IPS-20b (cell line): ENCODE measurements around the gene TMPRSS13.
"Not testable (repeated sequence)": the region's sequence is repeated elsewhere in the genome, so short reads cannot be mapped to it uniquely, and the experiment has no call there.

Source experiments
- H3K27ac ChIP-seq: one replicate; pipeline ENCODE4 v1.5.1; 2013; ENCODE audit warnings: low read length
- H3K27me3 ChIP-seq: 2 replicates; pipeline ENCODE4 v1.6.1; 2013; ENCODE audit warnings: mild to moderate bottlenecking, low read length, inconsistent platforms; ENCODE audit not compliant: insufficient read depth
- H3K36me3 ChIP-seq: 2 replicates; pipeline ENCODE4 v1.6.1; 2013; ENCODE audit warnings: low read depth, mild to moderate bottlenecking, inconsistent platforms, low read length, moderate library complexity; ENCODE audit not compliant: insufficient read depth
- H3K4me1 ChIP-seq: 2 replicates; pipeline ENCODE4 v1.6.1; 2013; ENCODE audit warnings: mild to moderate bottlenecking, control low read depth, inconsistent platforms, low read length, moderate library complexity; ENCODE audit not compliant: insufficient read depth
- H3K4me3 ChIP-seq: 2 replicates; pipeline ENCODE4 v1.5.1; 2013; ENCODE audit warnings: mild to moderate bottlenecking, low read length, inconsistent platforms
- H3K9ac ChIP-seq: 2 replicates; pipeline ENCODE4 v1.6.1; 2013; ENCODE audit warnings: low read depth, mild to moderate bottlenecking, inconsistent platforms, low read length, moderate library complexity
- H3K9me3 ChIP-seq: 2 replicates; pipeline ENCODE4 v1.6.1; 2013; ENCODE audit warnings: mild to moderate bottlenecking, low read depth, low read length, inconsistent platforms; ENCODE audit not compliant: insufficient read depth

The TMPRSS13 gene

DNA sequence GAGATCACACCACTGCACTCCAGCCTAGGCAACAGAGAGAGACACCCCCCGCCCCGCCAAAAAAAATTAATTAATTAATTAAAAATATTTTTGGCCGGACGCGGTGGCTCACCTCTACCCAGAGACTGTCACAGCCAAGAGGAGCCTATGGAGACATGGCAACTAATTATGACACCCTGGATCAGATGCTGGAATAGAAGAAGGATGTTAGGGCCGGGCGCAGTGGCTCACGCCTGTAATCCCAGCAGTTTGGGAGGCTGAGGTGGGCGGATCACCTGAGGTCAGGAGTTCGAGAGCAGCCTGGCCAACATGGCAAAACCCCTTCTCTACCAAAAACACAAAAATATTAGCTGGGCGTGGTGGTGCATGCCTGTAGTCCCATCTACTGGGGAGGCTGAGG lies 19.3 kb upstream of the TMPRSS13 start:
- H3K4me1 ChIP-seq, H3K9me3 ChIP-seq, H3K9ac ChIP-seq, H3K27ac ChIP-seq, H3K36me3 ChIP-seq, H3K27me3 ChIP-seq, H3K4me3 ChIP-seq: not testable (repeated sequence)

GRCh38 chr11:117947751-117948150 lies 18.5 kb upstream of the TMPRSS13 start:
- not testable (repeated sequence) for H3K9ac ChIP-seq, H3K36me3 ChIP-seq, H3K27me3 ChIP-seq, H3K9me3 ChIP-seq, H3K27ac ChIP-seq, H3K4me3 ChIP-seq, H3K4me1 ChIP-seq

DNA sequence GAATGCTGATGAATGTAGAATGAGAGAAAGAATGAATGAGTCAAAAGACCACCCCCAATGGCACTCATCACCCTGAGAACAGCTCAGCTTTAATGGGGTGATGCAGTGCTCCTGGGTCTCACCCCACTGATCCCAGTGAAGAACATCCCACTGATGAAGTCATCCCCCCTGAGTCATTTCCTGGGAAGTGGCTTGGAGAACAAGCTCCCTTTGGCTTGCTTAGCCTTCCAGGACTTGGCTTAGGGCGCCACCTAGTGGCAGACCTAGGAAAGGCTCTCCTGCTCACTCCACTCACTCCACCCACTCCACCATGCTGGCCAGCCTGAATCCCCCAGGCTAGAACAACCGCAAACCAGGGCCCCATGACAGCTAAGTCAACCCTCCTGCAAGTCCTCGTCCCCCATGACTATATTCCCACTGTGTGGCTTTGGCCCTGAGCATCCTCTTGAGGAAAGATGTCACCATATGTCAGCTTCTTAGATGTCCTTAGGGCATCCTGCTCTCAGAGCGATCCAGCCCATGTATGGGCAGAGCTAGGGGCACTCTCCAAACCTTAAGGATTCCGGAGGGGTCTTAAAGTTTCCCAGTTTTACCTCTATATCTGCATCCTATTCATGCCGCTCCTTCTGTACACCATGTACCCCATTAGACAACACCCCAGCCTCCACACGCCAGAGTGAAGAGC lies 17.8 kb upstream of the TMPRSS13 start:
- H3K9ac ChIP-seq: no peak overlapping the region
- no peaks in the 10 kb centered on the region for H3K27me3 ChIP-seq
- H3K36me3 ChIP-seq: no peaks in the 10 kb centered on the region
- H3K27ac ChIP-seq: no peak overlapping the region
- peaks cover 6% of the 10 kb centered on the region; the same call in 1 of the 2 replicates for H3K9me3 ChIP-seq
- no peak overlapping the region for H3K4me3 ChIP-seq
- H3K4me1 ChIP-seq: no peaks in the 10 kb centered on the region

- H3K4me3 ChIP-seq: no peak overlapping the region
- H3K9ac ChIP-seq: no peak overlapping the region
- no peaks in the 10 kb centered on the region for H3K36me3 ChIP-seq
- H3K27me3 ChIP-seq: no peaks in the 10 kb centered on the region
- H3K9me3 ChIP-seq: peaks cover 6% of the 10 kb centered on the region; the same call in 1 of the 2 replicates
- H3K4me1 ChIP-seq: no peaks in the 10 kb centered on the region
- no peak overlapping the region for H3K27ac ChIP-seq
Observed at GRCh38 chr11:117946156-117946841, 17.1 kb upstream of the TMPRSS13 start.

DNA sequence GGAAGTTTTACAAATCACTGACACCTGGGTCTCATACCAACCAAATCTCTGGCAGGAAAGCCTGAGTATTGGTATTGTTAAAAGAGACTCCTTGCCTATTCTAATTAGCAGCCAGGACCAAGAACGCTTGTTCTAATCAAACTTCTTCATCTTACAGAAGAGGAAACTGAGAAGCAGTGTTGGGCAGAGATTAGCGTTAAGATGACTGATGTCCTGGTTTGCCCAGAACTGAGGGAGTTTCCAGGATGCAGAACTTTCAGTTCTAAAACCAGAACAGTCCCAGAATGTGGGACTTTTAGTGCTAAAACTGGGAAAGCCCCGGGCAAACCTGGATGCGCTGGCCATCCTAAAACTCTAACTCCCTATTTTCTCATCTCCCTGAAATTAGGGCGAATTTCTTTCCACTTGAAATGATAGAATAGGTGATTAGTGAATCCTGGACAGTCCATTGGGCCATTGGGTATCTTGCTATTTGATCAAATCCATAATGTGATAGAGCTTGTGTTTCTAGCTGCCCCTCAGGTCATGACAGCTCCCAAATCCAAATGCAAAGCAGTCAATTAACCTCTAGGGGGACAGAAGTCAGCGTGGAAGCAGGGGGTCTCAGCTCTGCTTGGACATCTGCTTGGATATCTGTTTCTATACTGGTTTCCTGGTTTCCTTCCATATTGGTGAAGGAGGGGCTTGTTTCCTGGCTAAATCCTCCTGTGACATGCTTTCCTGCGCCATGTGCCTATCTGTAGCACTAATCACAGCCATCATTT lies 16.0 kb upstream of the TMPRSS13 start:
- no peaks in the 10 kb centered on the region for H3K27me3 ChIP-seq
- H3K9ac ChIP-seq: no peak overlapping the region
- no peaks in the 10 kb centered on the region for H3K36me3 ChIP-seq
- H3K27ac ChIP-seq: no peak overlapping the region
- no peak overlapping the region for H3K4me3 ChIP-seq
- peaks cover 6% of the 10 kb centered on the region; the same call in 1 of the 2 replicates for H3K9me3 ChIP-seq
- no peaks in the 10 kb centered on the region for H3K4me1 ChIP-seq

GRCh38 chr11:117944554-117944953 lies 15.4 kb upstream of the TMPRSS13 start:
- no peaks in the 10 kb centered on the region for H3K36me3 ChIP-seq
- H3K9me3 ChIP-seq: peaks cover 6% of the 10 kb centered on the region; the same call in 1 of the 2 replicates
- H3K9ac ChIP-seq: no peak overlapping the region
- H3K27me3 ChIP-seq: no peaks in the 10 kb centered on the region
- H3K4me1 ChIP-seq: no peaks in the 10 kb centered on the region
- no peak overlapping the region for H3K27ac ChIP-seq
- H3K4me3 ChIP-seq: no peak overlapping the region

GRCh38 chr11:117941976-117942654 lies 12.9 kb upstream of the TMPRSS13 start:
- no peaks in the 10 kb centered on the region for H3K4me1 ChIP-seq
- no peaks in the 10 kb centered on the region for H3K27me3 ChIP-seq
- peaks cover 6% of the 10 kb centered on the region; the same call in 1 of the 2 replicates for H3K9me3 ChIP-seq
- H3K9ac ChIP-seq: no peak overlapping the region
- no peak overlapping the region for H3K27ac ChIP-seq
- H3K4me3 ChIP-seq: no peak overlapping the region
- no peaks in the 10 kb centered on the region for H3K36me3 ChIP-seq

GRCh38 chr11:117941163-117941707 lies 12.0 kb upstream of the TMPRSS13 start:
- Histone ChIP-seq H3K4me1 (no peaks in the 10 kb centered on the region), H3K36me3 (no peaks in the 10 kb centered on the region), H3K27me3 (no peaks in the 10 kb centered on the region), H3K4me3 (no peak overlapping the region), H3K9ac (no peak overlapping the region), H3K9me3 (peaks cover 6% of the 10 kb centered on the region; the same call in 1 of the 2 replicates), H3K27ac (no peak overlapping the region)

- no peaks in the 10 kb centered on the region for H3K4me1 ChIP-seq
- H3K36me3 ChIP-seq: no peaks in the 10 kb centered on the region
- H3K27ac ChIP-seq: no peak overlapping the region
- H3K4me3 ChIP-seq: no peak overlapping the region
- peaks cover 6% of the 10 kb centered on the region; the same call in 1 of the 2 replicates for H3K9me3 ChIP-seq
- H3K9ac ChIP-seq: no peak overlapping the region
- no peaks in the 10 kb centered on the region for H3K27me3 ChIP-seq
Observed at GRCh38 chr11:117940736-117941135, 11.5 kb upstream of the TMPRSS13 start.

- H3K9ac ChIP-seq: no peak overlapping the region
- no peaks in the 10 kb centered on the region for H3K9me3 ChIP-seq
- H3K36me3 ChIP-seq: no peaks in the 10 kb centered on the region
- peaks cover 4% of the 10 kb centered on the region; the same call in 1 of the 2 replicates for H3K4me1 ChIP-seq
- no peaks in the 10 kb centered on the region for H3K27me3 ChIP-seq
- no peak overlapping the region for H3K27ac ChIP-seq
- H3K4me3 ChIP-seq: no peak overlapping the region
Observed at GRCh38 chr11:117936973-117937372, 7.8 kb upstream of the TMPRSS13 start.
